SW 1271 (cell line): ENCODE data around the gene NDFIP2.
A peak's percentile ranks its signal among the peaks of the same experiment; 100 is the strongest.
"Not testable (repeated sequence)": the region's sequence is repeated elsewhere in the genome, so short reads cannot be mapped to it uniquely, and the experiment has no call there.

Experiments used
- DNase-seq, 2 experiments: peaks; one replicate each; lab custom pipeline; 2025; lab: John Stamatoyannopoulos, UW

The NDFIP2 gene

GRCh38 chr13:79534596-79534995 lies 53.6 kb downstream of the NDFIP2 start:
- no peak for DNase-seq

DNA sequence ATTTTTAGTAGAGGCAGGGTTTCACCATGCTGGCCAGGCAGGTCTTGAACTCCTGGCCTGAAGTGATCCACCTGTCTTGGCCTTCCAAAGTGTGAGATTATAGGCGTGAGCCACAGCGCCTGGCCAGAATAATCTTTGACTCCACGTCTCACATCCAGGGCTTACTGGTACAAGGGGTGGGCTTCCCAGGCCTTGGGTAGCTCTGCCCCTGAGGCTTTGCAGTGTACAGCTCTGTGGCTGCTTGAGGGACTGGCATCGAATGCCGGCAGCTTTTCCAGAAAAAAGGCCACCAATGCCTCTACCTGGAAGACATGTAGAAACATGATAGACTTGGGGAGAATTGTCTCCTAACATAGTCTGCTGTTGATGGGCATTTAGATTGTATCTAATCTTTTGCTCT lies 57.8 kb downstream of the NDFIP2 start:
- DNase-seq, result no peak

GRCh38 chr13:79540504-79540903 lies 59.5 kb downstream of the NDFIP2 start:
- DNase-seq, result no peak

DNA sequence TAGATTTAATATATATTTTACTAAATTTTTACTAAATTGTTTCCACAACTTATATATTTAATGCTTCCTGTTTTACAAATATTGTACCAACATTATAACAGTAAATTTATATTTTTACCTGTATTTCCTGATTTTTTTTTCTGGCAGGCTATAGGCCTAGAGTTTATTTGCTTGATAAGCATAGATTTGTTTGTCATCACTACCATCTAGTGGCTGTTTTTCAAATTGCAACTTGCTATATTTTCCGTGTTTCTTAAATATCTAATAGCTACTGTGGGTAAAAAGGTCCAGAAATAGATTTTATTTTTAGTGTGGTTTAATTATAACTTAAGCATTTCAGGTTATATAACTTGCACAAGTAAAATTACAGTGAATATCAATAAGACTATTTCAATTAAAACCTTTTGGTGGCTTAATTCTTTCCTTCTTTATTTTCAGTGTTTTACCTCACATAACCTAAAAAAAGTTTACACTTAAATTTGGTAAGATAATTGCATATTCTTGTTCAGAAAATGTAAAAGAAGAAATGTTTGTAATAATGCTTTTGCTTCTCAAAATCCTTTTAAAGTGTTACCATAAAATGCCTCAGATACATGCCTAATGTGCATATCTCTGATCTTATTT lies 60.6 kb downstream of the NDFIP2 start:
- DNase-seq, result peak in 1 of 2 experiments; percentile 68

DNA sequence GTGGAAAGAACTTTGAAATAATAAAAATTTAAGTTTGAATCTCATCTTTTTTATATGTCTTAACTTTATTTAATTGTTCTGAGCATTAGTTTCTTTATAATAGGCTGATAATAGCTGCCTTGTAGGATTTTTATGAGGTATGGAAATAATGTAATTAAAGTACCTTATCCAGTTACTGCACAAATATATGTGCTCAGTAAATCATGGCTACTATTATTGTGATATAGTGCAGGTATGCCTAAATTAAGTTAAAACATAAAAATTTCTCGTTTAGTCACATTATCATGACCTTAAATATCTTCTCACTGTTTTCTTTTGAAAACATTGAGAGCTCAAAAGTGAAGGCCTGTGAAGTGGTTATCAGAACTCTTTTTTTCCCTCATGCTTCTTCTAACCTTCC lies 62.9 kb downstream of the NDFIP2 start:
- no peak for DNase-seq

- DNase-seq, result no peak
These were observed 66.5 kb downstream of the NDFIP2 start for GRCh38 chr13:79547211-79548195.

DNA sequence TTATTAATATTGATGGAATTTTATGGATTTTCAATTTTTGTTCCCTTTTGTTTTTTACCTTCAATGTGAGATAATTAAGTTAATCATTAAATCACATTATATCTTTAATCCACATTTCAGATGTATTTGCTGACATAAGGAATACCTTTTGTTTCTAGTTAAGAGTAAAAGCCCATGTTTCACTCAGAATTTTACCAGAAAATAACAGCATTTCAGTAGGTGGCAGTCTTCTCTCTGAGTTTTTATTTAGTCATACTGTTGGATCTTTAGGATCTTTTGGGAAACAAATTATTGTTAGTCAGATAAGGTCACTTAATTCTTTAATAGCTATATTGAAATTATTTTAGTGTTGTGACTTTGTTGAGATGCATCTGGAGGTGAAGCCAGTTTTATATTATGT lies 67.9 kb downstream of the NDFIP2 start:
- peak in 1 of 2 experiments; percentile 7 for DNase-seq

DNA sequence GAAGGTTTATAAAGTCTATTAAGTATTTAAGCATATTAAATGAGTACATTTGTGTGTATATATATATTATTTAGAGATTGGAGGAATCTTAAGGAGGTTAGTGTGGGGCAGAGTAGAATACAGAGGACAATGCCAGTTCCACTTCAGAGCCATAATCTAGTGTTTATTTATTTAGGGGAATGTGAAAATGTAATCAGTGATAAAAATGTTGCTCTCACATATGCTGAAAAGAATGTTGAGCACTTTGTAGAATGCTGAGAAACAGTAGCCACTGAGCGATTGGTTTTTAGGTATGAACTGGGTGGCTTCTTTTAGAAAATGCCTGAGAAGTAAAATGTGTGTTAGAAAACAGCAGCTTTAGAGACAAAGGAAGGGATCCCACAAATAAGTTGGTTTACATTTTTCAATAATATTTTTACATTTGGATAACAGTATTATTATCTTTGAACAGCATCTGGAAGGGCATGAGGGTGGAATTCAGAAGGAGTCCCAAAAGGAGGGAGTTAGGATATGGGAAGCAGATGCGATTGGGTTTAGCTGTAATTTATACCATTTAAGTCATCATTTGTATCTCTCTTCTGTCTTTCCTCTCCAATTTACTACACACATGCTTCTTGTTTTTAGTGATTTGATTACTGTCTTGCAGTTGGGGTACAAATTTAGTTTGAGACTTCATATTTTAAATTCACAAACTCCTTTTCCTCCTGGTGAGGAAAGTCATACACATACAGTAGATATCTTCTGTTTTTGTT lies 68.6 kb downstream of the NDFIP2 start:
- DNase-seq, result no peak

GRCh38 chr13:79557666-79558065 lies 76.7 kb downstream of the NDFIP2 start:
- no peak for DNase-seq

- DNase-seq, result no peak
These were observed 80.0 kb downstream of the NDFIP2 start for GRCh38 chr13:79560954-79561353.

DNA sequence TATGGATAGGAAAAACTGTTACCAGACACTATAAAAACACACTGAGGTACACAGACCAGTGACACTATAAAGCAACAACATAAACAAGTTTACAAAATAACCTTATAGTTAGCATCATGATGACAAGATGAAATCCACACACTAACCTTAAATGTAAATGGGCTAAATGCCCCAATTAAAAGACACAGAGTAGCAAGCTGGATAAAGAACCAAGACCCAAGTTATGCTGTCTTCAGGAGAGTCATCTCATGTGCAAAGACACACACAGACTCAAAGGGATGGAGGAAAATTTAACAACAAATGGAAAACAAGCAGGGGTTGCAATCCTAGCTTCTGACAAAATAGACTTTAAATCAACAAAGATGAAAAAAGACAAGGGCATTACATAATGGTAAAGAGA lies 81.6 kb downstream of the NDFIP2 start:
- no peak for DNase-seq

- DNase-seq, result no peak
These were observed 85.2 kb downstream of the NDFIP2 start for GRCh38 chr13:79566118-79566517.

- DNase-seq, result no peak
These were observed 90.2 kb downstream of the NDFIP2 start for GRCh38 chr13:79571147-79571546.

- not testable (repeated sequence) for DNase-seq
These were observed 92.9 kb downstream of the NDFIP2 start for GRCh38 chr13:79573892-79574291.

GRCh38 chr13:79581870-79582315 lies 100.9 kb downstream of the NDFIP2 start:
- DNase-seq, result no peak

GRCh38 chr13:79582896-79583295 lies 101.9 kb downstream of the NDFIP2 start:
- no peak for DNase-seq

- DNase-seq, result no peak
These were observed 104.1 kb downstream of the NDFIP2 start for GRCh38 chr13:79585033-79585432.

DNA sequence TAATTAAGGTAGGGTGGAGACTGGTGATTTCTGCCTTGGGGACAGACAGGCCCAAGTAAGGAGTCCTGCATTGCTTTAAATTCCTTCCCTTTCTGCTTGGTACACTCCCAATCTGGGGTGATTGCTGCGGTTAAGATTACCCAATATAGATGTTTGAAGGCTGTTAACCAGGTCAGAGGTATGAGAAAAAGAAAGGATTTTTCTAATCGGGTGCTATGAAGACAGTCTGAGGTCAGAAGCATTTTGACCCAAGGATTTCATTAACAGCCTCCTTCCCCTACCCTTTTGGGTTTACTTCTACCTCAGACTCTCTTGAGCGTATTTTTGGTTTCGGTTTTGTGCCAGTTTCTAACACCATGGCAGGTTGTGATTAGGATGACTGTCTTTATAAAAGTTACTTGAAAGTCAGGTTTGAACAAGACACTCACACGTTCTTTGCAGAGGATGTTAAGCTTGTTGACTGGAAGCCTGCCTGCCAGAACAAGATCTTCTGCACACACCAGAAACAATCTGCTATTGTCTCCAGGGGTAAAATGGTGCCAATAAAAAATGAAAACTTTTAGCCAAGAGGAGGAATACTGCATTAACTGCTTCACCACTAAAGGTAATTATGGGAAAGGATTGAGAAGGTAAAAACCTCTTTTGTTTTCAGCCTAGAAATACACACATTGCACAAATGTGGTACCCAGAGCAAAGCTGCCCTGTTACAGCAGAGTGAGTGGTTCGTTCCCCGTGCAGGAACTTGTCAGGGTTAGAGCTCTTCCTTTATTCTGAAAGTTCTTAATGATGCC lies 108.8 kb downstream of the NDFIP2 start:
- DNase-seq, result no peak

- no peak for DNase-seq
These were observed 109.4 kb downstream of the NDFIP2 start for GRCh38 chr13:79590394-79590676.

- no peak for DNase-seq
These were observed 110.5 kb downstream of the NDFIP2 start for GRCh38 chr13:79591493-79591892.

GRCh38 chr13:79593121-79593520 lies 112.2 kb downstream of the NDFIP2 start:
- no peak for DNase-seq
